SU-DHL-6 (cell line): ENCODE results near the gene ADAM12.

ENCODE experiments used
- EZH2phosphoT487 ChIP-seq: fragments of 200-600 bp; sonication (generic), shearing (Covaris generic); conservative IDR thresholded peaks from 2 replicates; pipeline ENCODE4 v1.6.1; 2018; ENCODE audit warnings: mild to moderate bottlenecking, antibody characterized with exemption, low read length, moderate library complexity, mixed read lengths
- TF ChIP-seq, protein P1 (sequence below): fragments of 200-600 bp; sonication (generic); IDR thresholded peaks from one replicate; pipeline ENCODE4 v1.5.1; 2017; ENCODE audit warnings: antibody characterized with exemption, mild to moderate bottlenecking, low read length, moderate library complexity; ENCODE audit not compliant: insufficient read depth, poor library complexity, severe bottlenecking

DNA sequence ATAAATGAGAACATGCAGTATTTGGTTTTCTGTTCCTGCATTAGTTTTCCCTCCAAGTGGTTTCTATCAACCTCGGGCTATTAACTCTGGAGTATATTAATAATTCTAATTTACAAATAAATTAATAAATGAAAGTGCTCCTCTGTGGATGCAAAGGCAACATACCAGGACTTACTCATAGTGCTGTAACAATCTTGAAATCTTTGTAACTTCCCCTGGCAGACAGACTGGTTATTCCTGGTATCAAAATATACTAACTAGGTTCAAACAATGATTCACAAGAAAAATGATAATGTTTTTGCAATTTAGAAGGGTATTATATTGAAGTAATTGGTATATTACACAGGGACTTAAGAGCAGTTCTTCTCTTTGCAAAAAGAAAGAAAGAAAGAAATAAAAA is 314.7 kb downstream of the ADAM12 start:
- TF ChIP-seq, protein P1, sequence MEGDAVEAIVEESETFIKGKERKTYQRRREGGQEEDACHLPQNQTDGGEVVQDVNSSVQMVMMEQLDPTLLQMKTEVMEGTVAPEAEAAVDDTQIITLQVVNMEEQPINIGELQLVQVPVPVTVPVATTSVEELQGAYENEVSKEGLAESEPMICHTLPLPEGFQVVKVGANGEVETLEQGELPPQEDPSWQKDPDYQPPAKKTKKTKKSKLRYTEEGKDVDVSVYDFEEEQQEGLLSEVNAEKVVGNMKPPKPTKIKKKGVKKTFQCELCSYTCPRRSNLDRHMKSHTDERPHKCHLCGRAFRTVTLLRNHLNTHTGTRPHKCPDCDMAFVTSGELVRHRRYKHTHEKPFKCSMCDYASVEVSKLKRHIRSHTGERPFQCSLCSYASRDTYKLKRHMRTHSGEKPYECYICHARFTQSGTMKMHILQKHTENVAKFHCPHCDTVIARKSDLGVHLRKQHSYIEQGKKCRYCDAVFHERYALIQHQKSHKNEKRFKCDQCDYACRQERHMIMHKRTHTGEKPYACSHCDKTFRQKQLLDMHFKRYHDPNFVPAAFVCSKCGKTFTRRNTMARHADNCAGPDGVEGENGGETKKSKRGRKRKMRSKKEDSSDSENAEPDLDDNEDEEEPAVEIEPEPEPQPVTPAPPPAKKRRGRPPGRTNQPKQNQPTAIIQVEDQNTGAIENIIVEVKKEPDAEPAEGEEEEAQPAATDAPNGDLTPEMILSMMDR, result no peak
- no peak for TF ChIP-seq EZH2phosphoT487
